IMR-90 (cell line): ENCODE measurements around the gene FRMD1. TPM values are rescaled to one million over a fixed set of nuclear protein-coding genes. Genes with fewer than 3 reads are reported as not detected.

Experiments used
- ATAC-seq: fragments of 200-7000 bp; cut with Tn5 transposase; 2 replicates; pipeline ENCODE4 v1.9.1; 2020; ENCODE audit warnings: low read depth, mild to moderate bottlenecking, moderate library complexity
- BruUV-seq: library from RNA; stranded (reverse); fragments of 400-500 nt; replicated peaks from 2 replicates; lab custom pipeline; 2021; lab: Mats Ljungman, UMichigan
- CTCF ChIA-PET: fragments of 300-600 bp; formaldehyde crosslinking; extraction: SDS; loops from one replicate; lab custom pipeline; 2021; ENCODE audit warnings: antibody characterized with exemption; lab: Yijun Ruan, JAX
- POLR2A ChIA-PET: fragments of 300-600 bp; sonication (Branson Sonifier 250); formaldehyde crosslinking; loops from one replicate; lab custom pipeline; 2022; ENCODE audit warnings: antibody characterized with exemption; ENCODE audit not compliant: unreplicated experiment; lab: Charles Lee
- DNase-seq: peaks from one replicate; pipeline ENCODE4 v3.0.0; 2013
- H2AFZ ChIP-seq: replicated peaks from 2 replicates; pipeline ENCODE3; 2013; ENCODE audit warnings: low read length, mild to moderate bottlenecking; ENCODE audit not compliant: poor library complexity
- H2AK5ac ChIP-seq: 2 replicates; pipeline ENCODE4 v1.6.1; 2013; ENCODE audit warnings: low read depth, low read length, inconsistent platforms
- H2AK9ac ChIP-seq: replicated peaks from 2 replicates; pipeline ENCODE3; 2013; ENCODE audit warnings: mild to moderate bottlenecking, low read depth, low read length, moderate library complexity; ENCODE audit not compliant: poor library complexity
- H2BK120ac ChIP-seq: 2 replicates; pipeline ENCODE4 v1.6.1; 2013; ENCODE audit warnings: low read depth, low read length, inconsistent platforms
- H2BK15ac ChIP-seq: 3 replicates; pipeline ENCODE4 v1.6.1; 2013; ENCODE audit warnings: low read depth, low read length, inconsistent platforms
- H2BK20ac ChIP-seq: 2 replicates; pipeline ENCODE4 v1.6.1; 2013; ENCODE audit warnings: low read depth, mild to moderate bottlenecking, inconsistent platforms, low read length, moderate library complexity
- H2BK5ac ChIP-seq: 2 replicates; pipeline ENCODE4 v1.6.1; 2013; ENCODE audit warnings: mild to moderate bottlenecking, low read depth, low read length, inconsistent platforms; ENCODE audit not compliant: poor library complexity, severe bottlenecking
- H3K14ac ChIP-seq: replicated peaks from 2 replicates; pipeline ENCODE4 v1.6.1; 2013; ENCODE audit warnings: low read depth, low read length, inconsistent platforms
- H3K18ac ChIP-seq: 2 replicates; pipeline ENCODE4 v1.6.1; 2013; ENCODE audit warnings: low read depth, low read length, control low read depth
- H3K23ac ChIP-seq: 2 replicates; pipeline ENCODE4 v1.6.1; 2013; ENCODE audit warnings: low read depth, low read length, inconsistent platforms
- H3K27ac ChIP-seq: 2 replicates; pipeline ENCODE4 v1.5.1; 2013; ENCODE audit warnings: mild to moderate bottlenecking, control low read depth, low read length; ENCODE audit not compliant: insufficient read depth
- H3K27me3 ChIP-seq: 2 replicates; pipeline ENCODE4 v1.6.1; 2013; ENCODE audit warnings: low read length; ENCODE audit not compliant: control insufficient read depth, insufficient read depth
- H3K36me3 ChIP-seq: 2 replicates; pipeline ENCODE4 v1.6.1; 2013; ENCODE audit warnings: low read length, mixed read lengths; ENCODE audit not compliant: control insufficient read depth, insufficient read depth
- H3K4ac ChIP-seq: 2 replicates; pipeline ENCODE4 v1.6.1; 2013; ENCODE audit warnings: low read depth, low read length, inconsistent platforms
- H3K4me1 ChIP-seq: 2 replicates; pipeline ENCODE4 v1.6.1; 2013; ENCODE audit warnings: low read length, mixed read lengths; ENCODE audit not compliant: control insufficient read depth, insufficient read depth
- H3K4me2 ChIP-seq: 2 replicates; pipeline ENCODE4 v1.6.1; 2013; ENCODE audit warnings: low read depth, mild to moderate bottlenecking, control low read depth, low read length, moderate library complexity
- H3K4me3 ChIP-seq: 2 replicates; pipeline ENCODE4 v1.5.1; 2013; ENCODE audit warnings: low read depth, mild to moderate bottlenecking, control low read depth, low read length, moderate library complexity; ENCODE audit not compliant: insufficient read depth
- H3K56ac ChIP-seq: 2 replicates; pipeline ENCODE4 v1.6.1; 2013; ENCODE audit warnings: low read length, inconsistent platforms; ENCODE audit not compliant: insufficient read depth; ENCODE audit errors: extremely low read depth
- H3K79me1 ChIP-seq, 2 experiments: 2 replicates each; pipeline ENCODE4 v1.6.1; 2013; ENCODE audit warnings: low read length in 2 of 2, inconsistent platforms in 1 of 2, low read depth in 1 of 2
- H3K9ac ChIP-seq: 2 replicates; pipeline ENCODE4 v1.6.1; 2013; ENCODE audit warnings: low read depth, low read length, control low read depth
- H3K9me1 ChIP-seq: 2 replicates; pipeline ENCODE4 v1.6.1; 2013; ENCODE audit warnings: low read length, inconsistent platforms; ENCODE audit not compliant: insufficient read depth
- H3K9me3 ChIP-seq: 2 replicates; pipeline ENCODE4 v1.6.1; 2013; ENCODE audit warnings: low read length; ENCODE audit not compliant: control insufficient read depth, insufficient read depth
- H4K20me1 ChIP-seq: 2 replicates; pipeline ENCODE4 v1.6.1; 2013; ENCODE audit warnings: low read length, inconsistent platforms; ENCODE audit not compliant: insufficient read depth
- H4K5ac ChIP-seq: 2 replicates; pipeline ENCODE4 v1.6.1; 2013; ENCODE audit warnings: mild to moderate bottlenecking, low read depth, low read length, control low read depth
- H4K8ac ChIP-seq, 2 experiments: 2 replicates each; pipeline ENCODE4 v1.6.1; 2013; ENCODE audit warnings: low read depth in 2 of 2, low read length in 2 of 2, control low read depth in 1 of 2, inconsistent platforms in 1 of 2
- H4K91ac ChIP-seq: 2 replicates; pipeline ENCODE4 v1.6.1; 2013; ENCODE audit warnings: low read depth, low read length, inconsistent platforms; ENCODE audit not compliant: insufficient read depth
- BHLHE40 ChIP-seq: fragments of 150-350 bp; IDR thresholded peaks from 2 replicates; pipeline ENCODE4 v1.6.1; 2016; ENCODE audit warnings: mild to moderate bottlenecking, low read depth, low read length
- CHD1 ChIP-seq: IDR thresholded peaks from 2 replicates; pipeline ENCODE4 v1.6.1; 2012; ENCODE audit warnings: low read depth, low read length, improper control_type of control experiment
- ELK1 ChIP-seq: fragments of 150-350 bp; IDR thresholded peaks from 2 replicates; pipeline ENCODE4 v1.6.1; 2016; ENCODE audit warnings: low read depth, mild to moderate bottlenecking, low read length, moderate library complexity, borderline replicate concordance
- FOS ChIP-seq: fragments of 150-350 bp; IDR thresholded peaks from 2 replicates; pipeline ENCODE4 v1.6.1; 2016; ENCODE audit warnings: low read depth, low read length
- MAZ ChIP-seq: IDR thresholded peaks from 2 replicates; pipeline ENCODE4 v1.6.1; 2012; ENCODE audit warnings: low read depth, mild to moderate bottlenecking, low read length, improper control_type of control experiment, moderate library complexity, borderline replicate concordance
- MXI1 ChIP-seq: IDR thresholded peaks from 2 replicates; pipeline ENCODE4 v1.6.1; 2012; ENCODE audit warnings: low read depth, mild to moderate bottlenecking, low read length, moderate library complexity, borderline replicate concordance
- NFE2L2 ChIP-seq: fragments of 150-350 bp; IDR thresholded peaks from 2 replicates; pipeline ENCODE4 v1.6.1; 2016; ENCODE audit warnings: low read depth, mild to moderate bottlenecking, low read length
- RAD21 ChIP-seq: IDR thresholded peaks from 2 replicates; pipeline ENCODE4 v1.6.1; 2012; ENCODE audit warnings: low read length, improper control_type of control experiment
- RCOR1 ChIP-seq: IDR thresholded peaks from 2 replicates; pipeline ENCODE4 v1.6.1; 2012; ENCODE audit warnings: mild to moderate bottlenecking, low read length, improper control_type of control experiment; ENCODE audit not compliant: insufficient replicate concordance
- RFX5 ChIP-seq: IDR thresholded peaks from 2 replicates; pipeline ENCODE4 v1.8.0; 2012; ENCODE audit warnings: low read depth, mild to moderate bottlenecking, low read length, moderate library complexity
- SMC3 ChIP-seq: fragments of 150-350 bp; IDR thresholded peaks from 2 replicates; pipeline ENCODE4 v1.6.1; 2016; ENCODE audit warnings: low read depth, mild to moderate bottlenecking, antibody characterized with exemption, low read length, moderate library complexity
- WGBS, 2 experiments: methylation state at CpG; one replicate each; pipeline versions ENCODE4 v1.1.5 to v1.1.7; 2013; ENCODE audit warnings: missing lambda C conversion rate in 2 of 2; ENCODE audit not compliant: insufficient read length in 1 of 2; ENCODE audit errors: extremely low coverage in 2 of 2; 5-methylcytosine and 5-hydroxymethylcytosine counted together
- dilution Hi-C: fragments of 300-500 bp; cut with HindIII; formaldehyde crosslinking; loops from one replicate; pipeline ENCODE4 v1.14.3; 2018; ENCODE audit warnings: low sequenced_read_pairs; ENCODE audit not compliant: unreplicated experiment
- in situ Hi-C: fragments of 300-500 bp; cut with MboI; formaldehyde crosslinking; loops from 3 replicates; pipeline ENCODE4 v1.14.3; 2019; ENCODE audit warnings: low sequenced_read_pairs, inconsistent platforms, mixed read lengths
- intact Hi-C: fragments of 100-400 bp; cut with micrococcal nuclease; formaldehyde crosslinking; loops from 2 replicates; pipeline ENCODE4 v1.10.0; 2022
- polyA plus RNA-seq, 3 experiments: library from polyadenylated mRNA; depleted of rRNA; stranded (reverse); fragments of >200 nt; gene quantifications; 2 replicates each; pipeline ENCODE4 v1.2.3, GENCODE V29; 2012; ENCODE audit warnings: low replicate concordance in 1 of 3
- total RNA-seq: library from RNA; depleted of rRNA; stranded (reverse); fragments of >200 nt; gene quantifications from 2 replicates; pipeline ENCODE4 v1.2.3, GENCODE V29; 2012
- TF ChIP-seq, protein P1 (sequence below): fragments of 150-350 bp; IDR thresholded peaks from 2 replicates; pipeline ENCODE4 v1.6.1; 2017; ENCODE audit warnings: mild to moderate bottlenecking, antibody characterized with exemption, low read length, low read depth
- TF ChIP-seq, protein P2 (sequence below): conservative IDR thresholded peaks from 2 replicates; pipeline ENCODE4 v1.5.1; 2012; ENCODE audit warnings: mild to moderate bottlenecking, low read depth, low read length, improper control_type of control experiment

The FRMD1 gene
- total and polyA plus RNA-seq, 2 of the 4 experiments (the other 2 are of a cell fraction): not detected

DNA sequence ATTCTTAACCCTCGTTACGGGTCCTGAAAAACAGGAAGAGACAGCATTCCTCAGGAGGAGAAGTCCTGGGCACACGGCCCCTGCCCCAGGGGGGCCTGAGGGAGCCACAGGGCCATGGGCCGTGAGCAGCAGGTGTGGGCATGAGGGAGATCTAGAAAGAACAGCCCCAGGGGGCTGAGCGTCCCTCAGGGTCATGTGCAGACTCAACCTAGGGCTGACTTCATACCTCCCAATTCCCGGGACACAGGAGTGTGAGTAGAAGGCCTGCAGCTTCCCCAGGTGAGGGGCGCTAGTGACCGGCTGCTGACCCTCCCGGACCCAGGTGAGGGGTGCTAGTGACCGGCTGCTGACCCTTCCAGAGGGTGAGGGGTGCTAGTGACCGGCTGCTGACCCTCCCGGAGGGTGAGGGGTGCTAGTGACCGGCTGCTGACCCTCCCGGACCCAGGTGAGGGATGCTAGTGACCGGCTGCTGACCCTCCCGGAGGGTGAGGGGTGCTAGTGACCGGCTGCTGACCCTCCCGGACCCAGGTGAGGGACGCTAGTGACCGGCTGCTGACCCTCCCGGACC lies 35.1 kb downstream of the FRMD1 start:
- dilution Hi-C loops (no loop called here), in situ Hi-C loops (no loop called here), intact Hi-C loops (no loop called here)
- Histone ChIP-seq H3K79me1 (no peaks in the 10 kb centered on the region), H2BK15ac (no peak overlapping the region), H3K4ac (no peak overlapping the region), H3K9me1 (no peaks in the 10 kb centered on the region), H4K20me1 (no peaks in the 10 kb centered on the region), H2BK120ac (no peak overlapping the region), H2AFZ (no peak overlapping the region), H3K27me3 (no peaks in the 10 kb centered on the region), H4K8ac (no peak overlapping the region), H3K36me3 (no peaks in the 10 kb centered on the region), H3K9me3 (peaks cover 3% of the 10 kb centered on the region; the same call in 1 of the 2 replicates), H2BK20ac (no peak overlapping the region), H3K4me3 (no peak overlapping the region), H4K5ac (no peak overlapping the region), H3K56ac (no peak overlapping the region), H3K9ac (no peak overlapping the region), H3K18ac (no peak overlapping the region), H3K4me1 (peaks cover 6% of the 10 kb centered on the region; the same call in 1 of the 2 replicates), H3K4me2 (no peak overlapping the region), H2BK5ac (no peak overlapping the region), H3K23ac (no peak overlapping the region), H4K91ac (no peak overlapping the region), H3K27ac (no peak overlapping the region), H2AK9ac (no peak overlapping the region), H3K14ac (no peak overlapping the region), H2AK5ac (no peak overlapping the region)
- ChIA-PET POLR2A (no interaction called here), CTCF (no interaction called here)
- DNase-seq (no peak), ATAC-seq (no peak)
- BruUV-seq: no TSS peak
- WGBS, 2 experiments: 93% methylated on average over 3 of the region's 21 CpGs; no CpG with 5 or more reads in 1 of the 2 experiments
- TF ChIP-seq, protein P1, sequence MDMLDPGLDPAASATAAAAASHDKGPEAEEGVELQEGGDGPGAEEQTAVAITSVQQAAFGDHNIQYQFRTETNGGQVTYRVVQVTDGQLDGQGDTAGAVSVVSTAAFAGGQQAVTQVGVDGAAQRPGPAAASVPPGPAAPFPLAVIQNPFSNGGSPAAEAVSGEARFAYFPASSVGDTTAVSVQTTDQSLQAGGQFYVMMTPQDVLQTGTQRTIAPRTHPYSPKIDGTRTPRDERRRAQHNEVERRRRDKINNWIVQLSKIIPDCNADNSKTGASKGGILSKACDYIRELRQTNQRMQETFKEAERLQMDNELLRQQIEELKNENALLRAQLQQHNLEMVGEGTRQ: no peak
- TF ChIP-seq, protein P2, sequence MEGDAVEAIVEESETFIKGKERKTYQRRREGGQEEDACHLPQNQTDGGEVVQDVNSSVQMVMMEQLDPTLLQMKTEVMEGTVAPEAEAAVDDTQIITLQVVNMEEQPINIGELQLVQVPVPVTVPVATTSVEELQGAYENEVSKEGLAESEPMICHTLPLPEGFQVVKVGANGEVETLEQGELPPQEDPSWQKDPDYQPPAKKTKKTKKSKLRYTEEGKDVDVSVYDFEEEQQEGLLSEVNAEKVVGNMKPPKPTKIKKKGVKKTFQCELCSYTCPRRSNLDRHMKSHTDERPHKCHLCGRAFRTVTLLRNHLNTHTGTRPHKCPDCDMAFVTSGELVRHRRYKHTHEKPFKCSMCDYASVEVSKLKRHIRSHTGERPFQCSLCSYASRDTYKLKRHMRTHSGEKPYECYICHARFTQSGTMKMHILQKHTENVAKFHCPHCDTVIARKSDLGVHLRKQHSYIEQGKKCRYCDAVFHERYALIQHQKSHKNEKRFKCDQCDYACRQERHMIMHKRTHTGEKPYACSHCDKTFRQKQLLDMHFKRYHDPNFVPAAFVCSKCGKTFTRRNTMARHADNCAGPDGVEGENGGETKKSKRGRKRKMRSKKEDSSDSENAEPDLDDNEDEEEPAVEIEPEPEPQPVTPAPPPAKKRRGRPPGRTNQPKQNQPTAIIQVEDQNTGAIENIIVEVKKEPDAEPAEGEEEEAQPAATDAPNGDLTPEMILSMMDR: no peak
- TF ChIP-seq MAZ (no peak), RFX5 (no peak), ELK1 (no peak), CHD1 (no peak), FOS (no peak), RAD21 (no peak), MXI1 (no peak), SMC3 (no peak), RCOR1 (no peak), BHLHE40 (no peak), NFE2L2 (no peak)
